AG09319 (cell line): ENCODE data around the gene PCDH9.

Source experiments
- DNase-seq: peaks from one replicate; pipeline ENCODE4 v3.0.0-alpha.2; 2010; ENCODE audit warnings: low read depth; ENCODE audit errors: extremely low read depth
- TF ChIP-seq, protein P1 (sequence below): IDR thresholded peaks from 2 replicates; pipeline ENCODE4 v1.5.1; 2011; ENCODE audit warnings: low read depth, mild to moderate bottlenecking, inconsistent platforms, low read length, moderate library complexity

Gene PCDH9

GRCh38 chr13:66553391-66553790 lies 676.7 kb downstream of the PCDH9 start:
- no peak for DNase-seq
- TF ChIP-seq, protein P1, sequence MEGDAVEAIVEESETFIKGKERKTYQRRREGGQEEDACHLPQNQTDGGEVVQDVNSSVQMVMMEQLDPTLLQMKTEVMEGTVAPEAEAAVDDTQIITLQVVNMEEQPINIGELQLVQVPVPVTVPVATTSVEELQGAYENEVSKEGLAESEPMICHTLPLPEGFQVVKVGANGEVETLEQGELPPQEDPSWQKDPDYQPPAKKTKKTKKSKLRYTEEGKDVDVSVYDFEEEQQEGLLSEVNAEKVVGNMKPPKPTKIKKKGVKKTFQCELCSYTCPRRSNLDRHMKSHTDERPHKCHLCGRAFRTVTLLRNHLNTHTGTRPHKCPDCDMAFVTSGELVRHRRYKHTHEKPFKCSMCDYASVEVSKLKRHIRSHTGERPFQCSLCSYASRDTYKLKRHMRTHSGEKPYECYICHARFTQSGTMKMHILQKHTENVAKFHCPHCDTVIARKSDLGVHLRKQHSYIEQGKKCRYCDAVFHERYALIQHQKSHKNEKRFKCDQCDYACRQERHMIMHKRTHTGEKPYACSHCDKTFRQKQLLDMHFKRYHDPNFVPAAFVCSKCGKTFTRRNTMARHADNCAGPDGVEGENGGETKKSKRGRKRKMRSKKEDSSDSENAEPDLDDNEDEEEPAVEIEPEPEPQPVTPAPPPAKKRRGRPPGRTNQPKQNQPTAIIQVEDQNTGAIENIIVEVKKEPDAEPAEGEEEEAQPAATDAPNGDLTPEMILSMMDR, result no peak

DNA sequence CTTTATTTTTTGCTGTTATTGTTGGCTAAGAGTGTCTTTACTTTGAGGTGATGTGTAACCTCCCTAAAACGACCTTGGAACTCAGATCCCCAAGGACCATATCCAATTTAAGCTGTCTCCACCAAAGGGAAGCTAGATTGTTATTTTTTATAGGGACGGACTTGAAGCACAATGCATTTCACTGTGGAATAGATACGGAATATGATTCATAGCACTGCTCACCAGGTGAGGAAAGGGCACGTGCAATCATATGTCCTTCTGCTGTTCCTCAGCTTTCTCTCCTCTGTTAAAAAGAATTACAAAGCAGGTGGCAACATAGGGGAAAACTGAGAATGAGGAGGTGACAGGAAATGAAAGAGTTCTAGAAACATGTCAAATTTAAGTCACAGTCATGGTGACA lies 679.0 kb downstream of the PCDH9 start:
- TF ChIP-seq, protein P1, result no peak
- DNase-seq, result no peak

- no peak for DNase-seq
- TF ChIP-seq, protein P1, result no peak
Measured at GRCh38 chr13:66547685-66548084, 682.5 kb downstream of the PCDH9 start.

- TF ChIP-seq, protein P1, result no peak
- DNase-seq, result no peak
Measured at GRCh38 chr13:66546534-66547379, 683.4 kb downstream of the PCDH9 start.

- DNase-seq, result no peak
- TF ChIP-seq, protein P1, result no peak
Measured at GRCh38 chr13:66543780-66544179, 686.4 kb downstream of the PCDH9 start.

DNA sequence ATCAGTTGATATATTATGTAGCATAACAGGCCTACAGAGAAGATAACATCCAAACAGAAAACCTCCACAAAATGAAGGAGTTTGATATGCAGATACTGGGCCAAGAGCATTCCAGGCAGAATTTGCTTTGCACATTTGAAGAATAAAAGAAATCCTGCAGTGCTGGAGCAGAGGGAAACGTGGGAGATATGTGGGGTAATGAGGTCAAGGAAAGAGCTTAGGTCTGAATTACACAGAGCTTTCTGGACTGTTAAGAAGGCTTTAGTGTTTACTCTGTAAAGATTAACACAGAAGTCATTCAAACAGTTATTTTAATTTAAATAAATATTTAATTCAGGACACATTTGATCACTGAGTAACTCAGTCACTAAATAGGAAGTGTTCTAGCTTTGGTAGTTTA lies 692.7 kb downstream of the PCDH9 start:
- no peak for DNase-seq
- TF ChIP-seq, protein P1, result no peak

DNA sequence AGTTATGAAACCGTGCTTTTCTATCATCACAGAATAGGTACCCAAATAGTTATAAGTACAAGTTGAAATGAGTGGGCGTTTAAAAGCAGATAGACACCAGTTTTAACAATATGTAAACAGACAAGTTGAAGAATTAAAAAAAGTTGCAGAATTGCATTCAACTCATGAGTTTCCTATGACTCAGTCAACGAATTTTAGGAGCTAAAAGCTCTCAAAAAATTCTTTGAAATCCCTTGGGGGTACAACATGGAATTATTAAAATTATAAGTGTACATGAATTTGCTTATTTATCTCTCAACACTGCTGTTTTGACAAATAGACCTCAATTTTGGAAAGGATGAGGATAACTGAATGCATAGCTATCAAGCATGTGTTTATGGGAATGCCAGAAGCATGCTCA lies 693.4 kb downstream of the PCDH9 start:
- no peak for DNase-seq
- TF ChIP-seq, protein P1, result no peak
